ENCODE data around the gene PFDN4.
A peak's percentile ranks its signal among the peaks of the same experiment; 100 is the strongest.

GRCh38 chr20:54212226-54212625, 4.3 kb downstream of the PFDN4 start:
- TF ChIP-seq YY1 (IDR thresholded peaks at IDR 0.05; ENCODE audit: low read depth) (no peak), RXRA (IDR thresholded peaks at IDR 0.05; ENCODE audit: borderline replicate concordance, low read depth) (no peak), FOSL2 (IDR thresholded peaks at IDR 0.05; ENCODE audit: borderline replicate concordance, low read depth) (no peak), TCF12 (IDR thresholded peaks at IDR 0.05) (peak; percentile 69), CHD2 (IDR thresholded peaks at IDR 0.05; ENCODE audit: low read length, partially characterized antibody) (no peak), MAX (IDR thresholded peaks at IDR 0.05; ENCODE audit: low read depth) (no peak), EP300 (IDR thresholded peaks at IDR 0.05; ENCODE audit: borderline replicate concordance in 1 of 2, low read depth in 1 of 2, low read length in 1 of 2) (no peak), CTCF (IDR thresholded peaks at IDR 0.05) (no peak)
